HG02840 (cell line): ENCODE measurements around the gene AVPR2.

Experiments
- ATAC-seq: cut with Tn5 transposase; IDR thresholded peaks from one replicate; pipeline ENCODE4 v1.9.1; 2021; ENCODE audit warnings: mild to moderate bottlenecking, moderate library complexity, moderate number of reproducible peaks; ENCODE audit not compliant: unreplicated experiment, low FRiP score

AVPR2 gene

DNA sequence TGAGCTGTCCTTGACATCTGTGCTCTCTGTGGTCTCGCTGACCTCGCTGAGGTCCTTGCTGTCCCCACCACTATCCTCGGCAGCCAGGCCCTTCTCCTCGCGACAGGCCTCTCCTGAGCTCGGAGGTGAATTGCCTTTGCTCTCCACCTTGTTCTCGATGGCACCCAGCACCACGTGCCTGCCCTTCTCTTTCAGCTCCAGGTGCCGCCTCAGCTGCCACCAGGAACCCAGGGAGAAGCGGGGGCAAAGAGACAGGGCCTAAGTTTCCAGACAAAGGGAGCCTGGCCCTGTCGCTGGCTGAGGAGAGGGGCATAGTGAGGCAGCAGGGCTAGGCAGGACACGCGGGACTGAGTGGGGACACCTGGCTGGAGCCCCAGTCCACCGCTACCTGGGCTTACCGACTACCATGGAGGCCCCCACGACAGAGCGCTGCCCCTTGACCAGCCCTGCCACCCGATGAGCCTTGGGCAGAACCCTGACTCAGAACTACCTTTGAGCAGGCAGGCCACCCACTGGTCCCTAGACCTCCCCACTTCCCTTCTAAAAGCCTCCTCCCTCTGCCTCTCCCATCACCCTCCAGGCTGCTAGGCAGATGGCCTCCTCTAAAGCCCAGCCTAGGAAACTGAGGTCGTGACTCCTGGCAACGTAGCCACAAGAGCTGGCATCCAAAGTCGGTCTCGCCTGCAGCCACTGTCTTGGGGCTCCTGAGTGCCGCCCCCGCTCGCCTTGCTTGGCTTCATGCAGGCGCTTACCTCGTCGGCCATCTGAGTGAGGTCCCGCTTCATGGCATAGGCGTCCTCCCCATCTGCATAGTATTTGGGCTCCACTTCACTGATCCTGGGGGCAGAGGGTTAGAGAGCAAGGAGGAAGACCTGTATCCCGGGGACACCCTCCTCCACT lies 25.8 kb downstream of the AVPR2 start:
- no peak for ATAC-seq

DNA sequence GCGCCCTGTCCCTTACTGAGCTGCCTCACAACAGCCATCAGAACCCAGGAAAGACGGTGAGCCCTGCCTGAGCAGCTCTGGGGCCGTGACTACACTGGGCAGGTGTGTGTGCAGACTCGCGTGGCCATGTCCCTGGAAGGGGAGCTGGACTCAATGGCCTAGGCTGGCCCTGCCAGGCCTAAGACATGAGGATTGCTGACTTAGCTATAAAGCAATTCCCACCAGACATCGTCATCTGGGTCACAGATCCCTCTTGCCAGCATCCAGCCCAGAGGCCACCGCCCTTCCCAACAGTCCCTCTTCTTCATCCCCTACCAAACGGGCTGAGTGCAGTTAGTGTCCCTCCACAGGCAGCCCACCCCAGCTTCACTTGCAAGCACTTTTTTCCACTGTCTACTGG lies 26.7 kb downstream of the AVPR2 start:
- no peak for ATAC-seq

DNA sequence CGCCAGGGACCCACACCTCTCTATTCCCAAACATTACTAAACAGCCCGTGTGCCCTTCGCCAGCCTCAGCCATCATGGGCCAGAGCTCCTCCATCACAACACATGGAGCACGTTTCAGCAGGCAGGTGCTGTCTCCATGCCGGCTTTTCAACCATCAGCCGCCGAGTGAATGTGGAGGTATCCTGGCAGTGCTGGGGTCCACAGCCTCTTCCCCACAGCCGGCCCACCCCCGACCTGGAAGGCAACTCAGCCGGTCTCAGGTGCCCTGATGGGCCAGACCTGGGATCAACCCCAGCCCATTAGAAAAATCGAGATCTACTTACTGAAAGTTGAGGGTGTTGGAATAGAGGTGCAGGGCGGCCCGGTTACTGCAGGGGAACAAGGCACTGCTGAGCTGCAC lies 27.3 kb downstream of the AVPR2 start:
- ATAC-seq: no peak

DNA sequence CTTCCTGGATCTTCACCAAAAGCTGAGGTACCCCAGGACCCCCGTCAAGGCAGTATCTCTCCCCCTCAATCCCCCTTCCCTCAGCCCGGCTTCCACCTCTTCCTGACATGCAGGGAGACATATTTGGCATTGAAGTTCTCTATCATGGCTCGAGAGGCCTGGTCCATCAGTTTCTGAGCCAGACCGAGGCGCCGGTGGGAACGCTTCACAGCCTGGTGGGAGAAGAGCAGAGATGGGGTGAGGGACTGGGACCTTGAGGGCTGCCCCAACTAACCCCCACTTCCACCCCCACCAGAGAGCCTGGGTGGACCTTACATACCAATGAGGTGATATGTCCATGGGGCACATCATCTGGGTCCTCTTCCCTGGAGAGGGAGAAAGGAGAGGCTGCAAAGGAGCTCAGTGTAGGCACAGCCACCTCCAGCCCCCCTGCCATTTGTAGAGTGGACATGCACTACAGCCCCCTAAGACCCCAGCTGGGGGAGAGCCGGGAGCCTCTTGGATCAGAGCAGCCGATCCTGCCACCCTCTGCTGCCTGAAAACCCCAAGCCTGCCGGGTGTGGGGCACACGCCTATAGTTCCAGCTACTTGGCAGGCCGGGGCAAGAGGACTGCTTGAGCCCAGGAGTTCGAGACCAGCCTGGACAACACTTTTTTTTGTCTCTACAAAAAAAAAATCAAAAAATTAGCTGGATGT lies 27.9 kb downstream of the AVPR2 start:
- no peak for ATAC-seq

DNA sequence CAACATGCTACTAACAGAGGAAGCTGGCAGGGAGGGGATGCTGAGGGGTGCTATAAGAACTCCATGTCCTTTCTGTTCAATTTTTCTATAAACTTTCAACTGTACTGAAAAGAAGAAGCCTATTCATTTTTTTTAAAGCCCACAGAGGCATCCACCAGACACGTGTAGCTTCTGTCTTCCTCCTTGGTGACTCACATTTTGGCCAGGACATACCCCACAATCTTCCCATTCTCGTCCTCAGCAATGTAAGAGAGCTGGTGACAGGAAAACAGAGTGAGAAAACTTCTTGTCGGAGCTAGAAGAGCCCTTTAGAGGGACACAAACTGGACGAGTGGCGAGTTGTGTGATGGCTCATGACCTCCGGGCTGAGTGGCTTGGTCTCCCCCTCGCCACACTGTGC lies 29.3 kb downstream of the AVPR2 start:
- ATAC-seq: no peak

DNA sequence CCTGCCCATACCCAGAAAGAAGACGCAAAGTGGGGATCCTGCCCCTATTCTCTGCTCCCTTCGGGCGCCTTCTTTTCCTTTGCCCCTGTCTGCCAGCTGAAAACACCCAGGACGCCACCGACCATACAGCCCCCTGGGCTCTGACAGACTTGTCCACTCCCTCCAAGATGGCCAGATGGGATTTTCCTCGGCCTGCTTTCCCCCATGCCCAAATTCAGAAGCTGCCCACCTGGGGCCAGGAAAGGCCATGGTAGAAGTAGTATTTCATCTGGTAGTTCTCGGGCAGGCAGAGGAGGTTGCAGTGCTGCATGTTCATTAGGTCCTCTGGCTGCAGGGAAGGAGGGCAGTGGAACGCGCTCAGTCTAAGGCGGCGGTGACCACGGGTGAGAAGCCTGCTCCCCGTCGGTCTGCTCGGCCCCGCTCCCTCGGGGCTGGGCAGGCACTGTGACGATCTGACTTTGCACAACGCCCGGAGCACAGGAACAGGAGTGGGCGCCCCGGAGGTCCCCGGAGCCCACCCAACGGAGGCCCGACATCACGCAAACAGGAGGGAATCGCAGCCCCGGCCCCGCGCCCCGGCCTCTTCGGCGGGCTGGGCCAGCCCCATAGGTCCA lies 29.8 kb downstream of the AVPR2 start:
- ATAC-seq: no peak

DNA sequence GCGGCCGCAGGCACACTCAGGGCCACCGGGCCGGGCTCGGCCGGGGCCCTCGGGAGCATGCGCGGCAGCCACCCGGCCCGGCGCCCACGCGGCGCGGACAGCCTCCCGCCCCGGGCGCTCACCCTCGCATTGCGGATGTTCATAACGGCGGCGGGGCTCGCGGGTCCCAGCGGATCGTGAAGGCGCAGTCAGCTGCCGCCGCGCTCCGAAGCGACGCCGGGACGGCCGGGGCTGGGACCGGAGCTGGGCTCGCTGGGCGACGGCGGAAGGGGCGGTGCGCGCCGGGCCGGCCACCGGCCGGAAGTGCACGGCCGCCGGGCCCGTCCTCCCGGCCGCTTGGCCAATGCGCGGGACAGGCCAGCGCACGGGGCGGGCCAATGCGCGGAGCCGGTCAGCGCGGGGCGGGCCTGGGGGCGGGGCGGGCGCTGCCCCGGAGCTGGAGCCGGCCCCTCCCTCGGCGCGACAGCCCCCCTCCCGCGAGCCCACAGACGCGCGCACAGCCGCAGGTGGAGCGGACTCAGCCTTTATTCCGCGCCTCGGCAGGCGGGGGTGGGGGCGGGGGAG lies 30.4 kb downstream of the AVPR2 start, which contains the start of gene NAA10:
Gene NAA10, minus strand, starts transcription at position 276 of the 564 bp plus-strand sequence. Its CDS starts 133 bp downstream, at position 143.
- peak; percentile 70 for ATAC-seq

DNA sequence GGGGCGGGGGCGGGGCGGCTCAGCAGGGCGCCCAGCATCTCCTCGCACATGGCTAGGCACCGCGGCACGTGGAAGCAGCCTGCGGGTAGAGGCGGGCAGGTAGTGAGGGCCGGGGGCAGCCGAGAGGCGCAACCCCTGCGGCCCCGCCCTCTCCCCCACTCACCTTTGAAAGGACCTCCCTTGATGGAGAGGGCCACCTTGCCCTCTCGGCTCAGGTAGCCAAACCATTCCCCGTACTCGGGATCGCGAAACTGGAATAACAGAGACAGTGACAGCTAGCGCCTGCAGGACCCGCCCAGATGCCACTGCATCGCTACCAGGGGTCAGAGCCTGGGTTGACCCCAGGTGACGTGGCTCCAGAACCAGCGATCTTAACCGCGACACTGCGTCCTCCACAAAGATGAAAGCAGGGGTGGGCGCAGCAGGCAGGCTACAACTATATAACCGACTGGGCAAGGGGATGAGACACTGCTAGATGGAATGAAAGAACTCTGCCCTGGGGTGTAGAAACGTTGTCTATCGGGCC lies 30.9 kb downstream of the AVPR2 start:
- ATAC-seq: no peak

DNA sequence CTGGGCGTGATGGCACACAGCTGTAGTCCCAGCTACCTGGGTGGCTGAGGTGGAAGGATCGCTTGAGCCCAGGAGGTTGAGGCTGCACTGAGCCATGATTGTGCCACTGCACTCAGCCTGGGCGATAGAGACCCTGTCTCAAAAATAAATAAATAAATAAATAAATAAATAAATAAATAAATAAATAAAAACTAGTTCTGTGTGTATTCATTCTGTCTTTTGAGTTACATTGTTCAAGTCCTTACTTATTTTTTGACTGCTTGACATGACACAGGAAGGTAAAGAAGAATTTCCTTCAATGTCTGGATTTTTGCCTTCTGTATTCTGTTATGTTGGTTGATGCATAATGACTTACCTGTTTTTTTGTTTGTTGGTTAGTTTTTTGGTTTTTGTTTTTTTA lies 32.6 kb downstream of the AVPR2 start:
- no peak for ATAC-seq

DNA sequence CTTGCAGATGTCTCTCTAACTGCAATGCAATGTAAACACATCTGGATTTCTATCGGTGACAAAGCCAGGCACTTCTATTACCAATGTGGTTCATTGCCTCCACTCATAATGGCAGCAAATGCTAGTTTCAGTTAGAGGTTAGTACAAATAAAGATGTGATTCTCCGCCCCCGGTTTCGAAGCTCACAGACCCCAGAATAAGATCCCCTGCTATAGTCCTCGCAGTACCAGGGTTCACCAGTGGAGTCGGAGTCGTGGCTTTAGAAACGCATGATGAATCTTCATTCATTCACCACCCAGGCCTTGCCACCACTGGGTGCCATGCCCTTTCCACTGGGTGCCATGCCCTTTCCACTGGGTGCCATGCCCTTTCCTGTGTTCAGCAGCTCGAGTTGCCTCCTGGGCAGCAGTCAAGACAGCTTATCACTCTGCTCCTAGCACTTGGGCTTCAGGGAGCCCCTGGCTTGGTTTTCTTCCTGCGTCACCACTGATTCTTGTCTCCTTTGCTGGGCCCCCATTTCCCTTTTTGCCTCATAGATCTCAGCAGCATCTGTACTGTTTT lies 33.8 kb downstream of the AVPR2 start:
- no peak for ATAC-seq

DNA sequence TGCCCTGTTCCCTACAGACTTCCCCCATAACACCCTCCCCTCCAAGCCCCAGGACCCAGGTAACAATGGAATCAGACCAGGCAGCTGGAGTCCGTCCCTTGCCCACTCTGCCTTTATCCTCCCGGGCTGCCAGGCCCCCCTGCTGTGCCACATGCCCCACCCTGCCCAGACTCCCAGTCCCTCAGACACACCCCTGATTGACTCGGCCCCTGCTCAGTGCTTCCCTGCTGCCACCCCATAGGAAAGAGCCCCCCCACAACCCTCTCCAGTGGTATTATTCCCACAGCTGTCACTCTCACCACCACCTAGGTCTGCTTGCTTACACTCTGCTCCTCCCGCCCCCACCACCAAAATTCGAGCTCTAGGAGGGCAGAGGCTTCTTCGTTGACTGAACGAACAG lies 35.1 kb downstream of the AVPR2 start:
- ATAC-seq: no peak

DNA sequence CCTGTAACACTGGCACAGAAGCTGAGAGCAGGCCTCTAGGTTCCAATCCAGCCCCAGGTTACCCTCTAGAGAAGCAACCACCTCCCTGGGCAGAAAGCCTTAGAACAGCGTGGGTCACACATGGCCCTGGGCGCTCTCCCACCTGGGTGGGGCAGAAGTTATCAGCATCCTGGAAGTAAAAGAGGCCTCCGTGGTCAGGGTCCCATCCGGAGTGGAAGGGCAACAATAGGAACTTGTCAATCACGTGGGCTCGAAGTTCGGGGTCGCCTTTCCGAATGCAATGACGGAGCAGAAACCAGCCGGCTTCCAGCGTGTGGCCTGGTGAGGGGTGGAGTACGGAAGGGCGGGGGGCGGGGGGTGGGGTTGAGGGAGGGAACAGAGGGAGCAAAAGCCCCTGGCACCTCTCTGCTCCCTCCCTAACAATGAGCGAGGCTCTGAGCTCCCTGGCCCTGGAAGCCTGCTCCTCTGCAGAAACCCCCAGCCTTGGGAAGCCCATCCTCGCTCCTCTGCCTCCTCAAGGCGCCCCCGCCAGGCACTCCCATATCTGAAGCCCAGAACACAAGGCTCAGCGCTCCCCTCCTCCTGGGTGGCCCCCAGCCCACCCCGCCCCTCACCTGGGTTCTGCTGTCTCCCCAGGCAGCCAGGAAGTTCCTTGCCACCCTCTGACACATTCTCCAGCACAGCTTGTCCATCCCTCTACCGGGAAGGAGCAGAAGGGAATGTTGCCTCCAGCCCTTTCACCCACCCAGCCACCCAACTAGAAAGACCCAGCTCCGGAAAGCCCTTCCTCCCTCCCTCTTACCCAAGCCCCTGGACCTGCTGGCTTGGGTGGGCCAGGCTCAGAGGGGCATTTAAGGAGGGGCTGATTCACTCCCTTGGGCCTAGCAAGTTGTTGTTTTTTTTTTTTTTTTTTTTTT lies 37.1 kb downstream of the AVPR2 start:
- ATAC-seq: no peak

DNA sequence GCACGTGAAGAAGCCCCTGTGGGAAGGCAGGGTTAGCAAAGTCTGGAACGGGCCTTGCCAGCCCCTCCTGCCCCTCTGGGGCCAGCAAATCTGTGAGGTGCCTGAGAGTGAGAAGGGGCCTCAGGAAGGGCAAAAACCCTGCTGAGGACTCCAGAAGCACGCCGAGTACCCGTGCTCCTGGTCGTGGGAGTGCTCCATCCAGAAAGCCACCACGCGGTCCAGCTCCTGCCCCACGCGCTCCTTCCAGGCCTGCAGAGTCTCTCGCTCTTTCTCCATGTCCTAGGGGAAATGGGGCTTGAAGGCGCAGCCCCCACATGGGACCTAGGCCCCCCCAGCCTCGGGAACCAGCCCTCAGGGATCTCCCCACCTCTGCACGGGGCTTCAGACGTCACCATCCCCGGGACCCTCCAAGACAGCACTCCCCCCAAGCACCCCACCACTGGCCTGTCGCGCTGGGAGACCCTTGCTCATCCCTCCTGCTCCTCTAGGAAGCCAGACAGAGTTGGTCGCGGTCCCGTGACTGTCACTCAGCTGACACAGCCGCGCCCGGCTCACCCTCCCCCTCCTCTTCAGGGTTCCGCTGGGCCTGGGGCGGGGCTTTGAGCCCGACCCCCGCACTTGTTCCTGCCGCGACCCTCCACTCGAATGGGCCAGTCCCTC lies 39.8 kb downstream of the AVPR2 start, which contains the start of gene RENBP:
Gene RENBP, minus strand, starts transcription at position 504 of the 660 bp plus-strand sequence. Its CDS starts 33 bp downstream, at position 471.
- no peak for ATAC-seq

DNA sequence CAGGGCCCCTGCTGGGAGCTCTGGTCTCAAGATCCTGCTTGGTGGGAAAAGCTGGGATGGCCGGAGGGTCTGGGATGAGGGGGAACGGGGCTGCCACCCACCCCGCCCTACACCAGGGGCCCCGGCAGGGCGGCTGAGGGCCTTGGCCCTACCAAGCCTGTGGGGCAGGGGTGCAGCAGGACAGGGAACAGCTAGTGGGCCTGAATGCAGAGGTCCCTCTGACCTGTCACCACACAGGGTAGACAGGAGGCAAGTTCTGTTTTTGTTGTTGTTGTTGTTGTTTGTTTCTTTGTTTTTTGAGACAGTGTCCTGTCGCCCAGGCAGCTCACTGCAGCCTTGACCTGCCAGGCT lies 40.3 kb downstream of the AVPR2 start:
- ATAC-seq: no peak

DNA sequence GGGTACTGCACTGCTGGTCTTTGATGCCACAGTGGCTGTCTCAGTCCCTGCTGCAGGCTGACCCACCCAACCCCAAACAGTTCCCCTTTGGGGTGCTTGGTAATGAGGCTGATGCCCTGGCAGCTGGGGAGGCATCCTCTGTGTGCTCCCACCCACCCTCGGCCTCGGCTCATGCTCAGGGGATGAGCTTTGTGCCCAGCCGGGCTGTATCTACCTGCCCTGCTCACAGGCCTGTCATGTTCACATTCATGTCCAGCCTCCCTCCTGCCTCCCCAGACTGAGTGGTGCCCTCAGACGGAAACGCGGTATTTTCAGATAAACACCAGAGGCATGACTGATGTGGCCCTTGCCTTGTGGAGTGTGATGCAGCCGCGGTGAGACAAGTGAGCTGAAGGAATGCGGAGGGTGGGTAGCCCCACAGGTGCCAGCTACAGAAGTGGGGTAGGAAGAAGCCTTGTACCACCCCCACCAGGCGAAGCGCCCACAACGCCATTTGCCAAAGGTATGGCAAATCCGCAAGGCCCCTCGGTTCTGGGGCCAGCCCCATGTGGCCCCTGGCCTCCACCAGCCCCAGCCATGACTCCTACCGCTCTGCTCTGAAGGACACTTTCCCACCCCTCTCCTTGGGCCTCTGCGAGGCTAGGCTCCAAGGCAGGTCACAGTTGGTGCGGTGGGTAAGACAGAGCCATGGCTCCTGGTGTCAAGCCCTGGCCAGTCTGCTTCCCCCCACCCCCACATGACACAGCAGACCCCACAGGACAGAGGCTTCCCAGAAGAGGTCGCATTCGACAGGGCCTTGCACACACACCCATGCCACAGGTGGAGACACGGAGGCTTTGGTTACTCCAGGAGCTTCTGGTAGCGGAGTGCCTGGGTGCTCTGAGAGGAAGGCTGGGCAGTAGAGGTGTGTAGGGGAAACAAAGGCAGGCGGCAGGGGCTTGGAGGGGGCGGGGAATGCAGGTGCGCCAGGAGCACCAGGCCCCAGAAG lies 41.8 kb downstream of the AVPR2 start:
- ATAC-seq: no peak

DNA sequence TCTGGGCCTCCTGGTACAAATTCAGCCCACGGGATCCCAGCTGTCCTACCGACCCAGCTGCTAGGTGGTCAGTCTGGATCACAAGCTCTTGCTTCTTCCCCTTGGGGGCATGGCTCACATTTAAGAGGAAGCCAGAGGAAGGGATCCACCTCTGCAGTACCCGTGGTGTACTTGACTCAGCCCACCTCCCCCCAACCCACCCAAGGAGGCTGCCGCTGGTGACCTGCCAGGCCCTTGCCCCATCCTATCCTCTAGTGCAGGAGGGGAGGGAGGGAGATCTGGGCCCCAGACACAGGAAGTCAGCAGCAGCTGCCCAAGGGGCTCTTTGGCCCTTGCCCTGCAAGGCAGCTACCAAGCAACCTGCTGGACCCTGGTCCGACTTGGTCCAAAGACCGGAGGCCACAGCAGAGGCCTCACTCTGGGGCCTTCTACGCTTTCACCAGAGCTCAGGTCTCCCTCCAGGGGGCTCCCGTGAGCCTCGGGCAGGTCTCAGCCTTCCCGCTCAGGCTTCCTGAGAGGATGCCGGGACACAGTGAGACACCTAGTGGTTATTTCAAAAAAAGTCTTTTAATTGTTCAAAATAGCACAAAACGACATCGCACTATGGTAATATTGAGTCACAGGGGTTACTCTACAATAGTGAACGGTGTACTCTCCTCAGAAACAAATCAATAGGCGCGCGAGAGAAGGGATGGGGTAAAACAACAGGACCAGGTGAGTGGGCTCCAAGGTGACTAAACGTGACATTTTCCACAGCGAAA lies 42.7 kb downstream of the AVPR2 start:
- no peak for ATAC-seq

DNA sequence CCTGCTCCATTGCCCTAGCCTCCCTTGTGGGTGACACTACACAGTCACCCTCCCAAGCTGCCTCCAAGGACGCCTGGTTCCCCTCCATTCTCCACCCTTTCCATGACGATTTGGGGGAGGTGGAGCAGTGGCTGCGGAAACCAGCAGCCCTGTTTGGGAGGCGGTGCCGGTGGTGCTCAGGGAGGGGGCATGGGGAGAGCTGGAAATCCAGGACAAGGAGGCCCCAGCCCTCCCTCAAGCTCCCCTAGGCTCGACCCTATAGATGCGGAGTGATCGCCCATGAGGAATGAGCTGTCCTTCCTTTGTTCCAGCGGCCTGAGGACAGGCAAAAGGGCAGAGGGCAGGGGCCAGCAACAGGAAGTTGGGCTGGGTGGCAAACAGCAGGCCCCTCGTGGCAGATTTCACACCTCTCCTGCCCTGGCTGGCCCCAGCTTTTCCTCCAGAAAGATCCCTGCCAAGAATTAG lies 43.6 kb downstream of the AVPR2 start:
- no peak for ATAC-seq
